ENCODE results near the gene TIGD6. TPM values are rescaled to one million over a fixed set of nuclear protein-coding genes. Genes with fewer than 3 reads are reported as not detected.
"Not testable (repeated sequence)": the region's sequence is repeated elsewhere in the genome, so short reads cannot be mapped to it uniquely, and the experiment has no call there.

The TIGD6 gene
- total RNA-seq, 1 donor from 2014 or later: 4.3 TPM

GRCh38 chr5:149975409-149975808 is 25.0 kb downstream of the TIGD6 start:
- DNase-seq (ENCODE audit: low spot score): no peak

GRCh38 chr5:149969181-149969930 is 31.1 kb downstream of the TIGD6 start:
- DNase-seq (ENCODE audit: low spot score): no peak

GRCh38 chr5:149966946-149967345 is 33.5 kb downstream of the TIGD6 start:
- no peak for DNase-seq (ENCODE audit: low spot score)

- DNase-seq (ENCODE audit: low spot score): no peak
Observed at GRCh38 chr5:149963729-149964128, 36.7 kb downstream of the TIGD6 start.

GRCh38 chr5:149962601-149963300 is 37.7 kb downstream of the TIGD6 start:
- no peak for DNase-seq (ENCODE audit: low spot score)

- peak; percentile 68 for DNase-seq (ENCODE audit: low spot score)
Observed at GRCh38 chr5:149961957-149962409, 38.5 kb downstream of the TIGD6 start.

GRCh38 chr5:149961186-149961685 is 39.2 kb downstream of the TIGD6 start:
- DNase-seq (ENCODE audit: low spot score): no peak

GRCh38 chr5:149960272-149961185 is 39.9 kb downstream of the TIGD6 start, which contains the start of gene SLC26A2:
SLC26A2 (plus strand) TSS chr5:149960758; CDS start chr5:149977653, 16,895 bp downstream.
- DNase-seq (ENCODE audit: low spot score): peak; percentile 99

GRCh38 chr5:149959406-149960236 is 40.8 kb downstream of the TIGD6 start:
- peak; percentile 74 for DNase-seq (ENCODE audit: low spot score)

- no peak for DNase-seq (ENCODE audit: low spot score)
Observed at GRCh38 chr5:149957855-149958254, 42.6 kb downstream of the TIGD6 start.

GRCh38 chr5:149956685-149957084 is 43.8 kb downstream of the TIGD6 start:
- DNase-seq (ENCODE audit: low spot score): no peak

- no peak for DNase-seq (ENCODE audit: low spot score)
Observed at GRCh38 chr5:149954798-149955197, 45.7 kb downstream of the TIGD6 start.

- DNase-seq (ENCODE audit: low spot score): no peak
Observed at GRCh38 chr5:149953436-149954121, 46.9 kb downstream of the TIGD6 start.

GRCh38 chr5:149951138-149951749 is 49.2 kb downstream of the TIGD6 start:
- DNase-seq (ENCODE audit: low spot score): no peak

GRCh38 chr5:149948993-149949392 is 51.5 kb downstream of the TIGD6 start:
- no peak for DNase-seq (ENCODE audit: low spot score)

- DNase-seq (ENCODE audit: low spot score): no peak
Observed at GRCh38 chr5:149946118-149946517, 54.3 kb downstream of the TIGD6 start.

GRCh38 chr5:149944666-149945065 is 55.8 kb downstream of the TIGD6 start, which contains the start of gene PDE6A:
PDE6A (minus strand) TSS chr5:149944793; CDS start chr5:149944673, 120 bp downstream.
- DNase-seq (ENCODE audit: low spot score): no peak

GRCh38 chr5:149943177-149943949 is 57.1 kb downstream of the TIGD6 start:
- DNase-seq (ENCODE audit: low spot score): not testable (repeated sequence)

Data from umbilical cord (tissue), 2 donors.